NCI-H2029 treated with DMSO at 0.1 percent for 48 hours (cell line): ENCODE measurements around the gene COMT.

Source experiments
- DNase-seq: peaks from one replicate; lab custom pipeline; 2025; lab: John Stamatoyannopoulos, UW

COMT gene

DNA sequence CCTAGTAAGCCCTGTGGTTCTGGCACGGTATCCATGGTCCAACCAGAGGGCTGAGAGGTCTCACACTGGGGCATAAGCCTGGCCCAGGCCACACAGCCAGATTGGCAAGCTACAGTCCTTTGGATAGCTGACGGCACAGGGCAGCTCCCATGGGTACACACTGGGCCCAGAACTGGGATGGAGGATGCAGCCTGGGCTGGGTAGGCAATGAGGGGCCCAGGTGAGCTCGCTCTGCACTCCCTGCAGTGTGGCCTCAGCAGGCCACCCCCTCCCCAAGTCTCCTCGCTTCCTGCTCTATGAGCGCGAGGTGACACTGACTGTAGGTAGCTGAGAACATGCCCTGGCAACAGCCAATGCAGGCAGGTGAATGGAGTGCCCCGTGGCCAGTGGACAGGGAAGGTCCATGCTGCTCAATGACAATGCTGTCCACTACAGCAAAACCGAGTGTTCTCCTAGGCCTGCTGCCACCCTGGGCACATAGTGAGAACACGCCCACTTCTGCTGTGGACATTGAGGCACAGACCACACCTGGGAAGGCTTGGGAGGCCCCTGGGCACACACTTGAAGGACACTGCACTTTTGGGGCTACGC is 71.3 kb downstream of the COMT start:
- no peak for DNase-seq

DNA sequence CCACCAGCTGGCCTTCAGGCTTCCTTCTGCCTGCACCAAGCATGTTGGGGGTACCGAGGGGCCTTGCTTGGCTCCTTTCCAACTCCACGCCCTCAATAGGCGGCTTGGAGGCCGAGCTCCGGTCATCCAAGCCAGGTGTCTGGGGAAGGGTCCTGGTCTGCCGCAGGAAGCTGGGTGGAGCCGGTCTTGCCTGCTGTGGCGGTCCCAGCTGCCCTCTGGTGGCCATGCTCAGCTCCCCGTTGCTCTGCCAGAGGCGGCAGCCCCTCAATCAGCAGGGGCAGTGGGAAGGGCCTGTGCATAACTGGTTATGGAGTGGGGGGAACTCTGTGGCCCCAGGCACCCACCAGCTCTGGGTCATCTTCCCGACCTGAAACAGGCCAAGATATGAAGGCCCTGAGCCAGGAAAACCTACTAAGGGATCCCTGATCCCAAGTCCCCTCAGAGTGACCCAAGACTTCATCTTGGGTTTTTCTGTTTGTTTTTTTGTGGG is 71.9 kb downstream of the COMT start:
- no peak for DNase-seq

DNA sequence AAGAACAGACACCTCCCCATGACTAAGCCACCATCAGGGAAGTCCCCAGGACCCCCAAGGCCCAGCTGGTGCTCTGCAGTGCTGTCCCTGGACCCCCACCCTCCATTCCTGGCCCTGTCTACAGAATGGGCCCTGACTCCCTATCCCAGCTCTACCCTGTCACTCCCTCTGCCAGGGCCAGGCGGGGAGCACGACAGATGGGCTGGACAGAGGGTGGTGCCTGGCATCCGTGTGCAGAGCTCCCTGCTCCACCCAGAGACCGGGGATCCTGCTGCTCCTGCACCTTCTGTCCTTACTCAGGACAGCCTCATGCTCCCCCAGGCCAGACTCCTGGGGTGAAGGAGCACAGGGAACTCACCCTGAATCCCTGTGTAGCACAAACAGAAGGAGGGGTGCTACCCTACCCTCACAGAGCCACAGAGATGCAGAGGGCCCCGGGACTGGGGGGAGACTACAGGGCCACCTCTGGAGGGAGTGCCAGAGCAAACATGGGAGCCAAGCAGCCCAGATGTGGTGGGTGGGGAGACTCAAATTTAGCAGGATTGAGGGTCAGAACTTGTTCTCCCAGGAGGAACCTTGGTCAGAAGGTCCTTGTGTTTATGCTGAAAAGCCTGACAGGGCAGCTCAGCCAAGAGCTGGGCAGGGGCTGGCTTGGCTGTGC is 73.1 kb downstream of the COMT start:
- DNase-seq: no peak

GRCh38 chr22:20015187-20015625 is 73.6 kb downstream of the COMT start:
- DNase-seq: no peak

DNA sequence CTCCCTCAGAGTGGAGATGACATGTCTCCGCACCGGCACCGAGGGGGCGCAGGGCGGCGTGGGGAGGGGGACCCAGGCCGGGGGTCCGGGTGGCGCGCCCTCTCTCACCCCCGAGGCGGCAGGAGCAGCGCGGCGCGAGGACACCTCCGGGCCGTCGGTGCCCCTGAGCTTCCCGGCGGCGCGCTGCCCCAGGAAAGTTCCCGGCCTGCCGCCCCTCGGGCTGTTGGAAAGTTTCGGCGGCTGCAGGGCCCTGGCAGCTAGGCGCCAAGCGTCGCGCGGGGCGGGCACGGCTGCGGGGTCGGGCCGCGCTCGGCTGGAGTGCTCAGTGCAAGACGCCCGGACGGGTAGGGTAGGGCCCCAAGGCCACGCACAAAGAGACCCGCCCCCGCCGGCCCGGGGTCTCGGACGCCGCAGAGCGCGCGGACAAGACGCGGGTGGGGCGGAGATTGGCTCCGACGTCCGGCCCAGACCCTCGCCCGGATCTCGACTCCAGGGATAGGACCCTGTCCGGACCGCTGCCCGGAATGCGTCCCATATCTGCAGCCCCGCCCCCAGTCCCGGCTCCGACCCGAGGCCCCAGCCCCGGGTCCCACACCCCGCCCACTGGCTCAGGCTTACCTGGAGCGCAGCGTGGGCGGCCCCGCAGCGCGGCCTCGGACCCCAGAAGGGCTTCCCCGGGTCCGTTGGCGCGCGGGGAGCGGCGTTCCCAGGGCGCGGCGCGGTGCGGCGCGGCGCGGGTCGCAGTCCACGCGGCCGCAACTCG is 74.6 kb downstream of the COMT start:
- DNase-seq: no peak

- peak; percentile 63 for DNase-seq
These were observed 75.4 kb downstream of the COMT start, which contains the start of gene ARVCF for GRCh38 chr22:20016734-20017621. Gene ARVCF (minus strand): TSS chr22:20016823. CDS start chr22:19990794, 26,029 bp downstream.

DNA sequence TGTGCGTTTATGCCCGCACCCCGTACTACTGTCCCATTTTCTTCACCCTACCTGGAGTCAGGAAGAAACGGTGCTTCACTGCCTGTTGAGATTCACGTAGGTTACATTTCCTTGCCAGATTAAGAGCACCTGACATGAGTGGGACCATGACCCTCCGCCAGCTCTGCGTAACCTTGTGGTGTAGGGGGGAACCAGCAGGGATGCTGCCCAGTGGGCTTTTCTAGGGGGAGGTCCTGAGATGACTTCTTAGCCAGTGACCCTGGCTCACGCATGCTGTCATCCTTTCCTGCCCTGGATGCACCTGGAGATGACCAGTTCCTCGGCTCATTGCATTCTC is 76.0 kb downstream of the COMT start:
- no peak for DNase-seq

GRCh38 chr22:20018001-20018400 is 76.4 kb downstream of the COMT start:
- no peak for DNase-seq
